ENCODE results near the gene PLEKHH3.

- TF ChIP-seq CTCF (IDR thresholded peaks at IDR 0.05) (peak; percentile 80), EZH2 (IDR thresholded peaks at IDR 0.05) (no peak), EZH2phosphoT487 (IDR thresholded peaks at IDR 0.05) (no peak)
These were observed 2.9 kb upstream of the PLEKHH3 start for GRCh38 chr17:42679492-42680330.
